ENCODE data around the gene OR2L8. TPM values are rescaled to one million over a fixed set of nuclear protein-coding genes. Genes with fewer than 3 reads are reported as not detected.
"Not testable (repeated sequence)": the region's sequence is repeated elsewhere in the genome, so short reads cannot be mapped to it uniquely, and the experiment has no call there.

OR2L8 gene
- total RNA-seq, 1 experiment from 2014 or later, result not detected

GRCh38 chr1:247936415-247936814 lies 12.2 kb upstream of the OR2L8 start:
- intact Hi-C loops (cut with micrococcal nuclease; ENCODE audit: unreplicated experiment), result no loop called here
- CTCF ChIA-PET, result no interaction called here
- POLR2A ChIA-PET, result no interaction called here

GRCh38 chr1:247936965-247937734 lies 11.5 kb upstream of the OR2L8 start:
- BruUV-seq (replicated peaks); intact Hi-C loops (cut with micrococcal nuclease; ENCODE audit: unreplicated experiment): not testable (repeated sequence)

More at GRCh38 chr1:247936415-247936814, 12.2 kb upstream of the OR2L8 start:
- TF ChIP-seq TCF7L2 (IDR thresholded peaks at IDR 0.05; ENCODE audit: low read depth, low read length) (no peak), SIN3A (IDR thresholded peaks at IDR 0.05; ENCODE audit: borderline replicate concordance, insufficient read depth, low read depth, low read length) (no peak), REST (IDR thresholded peaks at IDR 0.05; ENCODE audit: insufficient read depth in 1 of 2, low read depth in 2 of 2, low read length in 1 of 2) (no peak), CTCF (IDR thresholded peaks at IDR 0.05) (no peak), POLR2AphosphoS5 (IDR thresholded peaks at IDR 0.05; ENCODE audit: low read depth, low read length) (no peak)
- ATAC-seq, result no peak
- Histone ChIP-seq H3K27me3 (ENCODE audit: control insufficient read depth, insufficient read depth, low read length) (no peaks in the 10 kb centered on the region), H3K36me3 (ENCODE audit: control insufficient read depth, insufficient read depth, low read length) (no peaks in the 10 kb centered on the region), H3K4me1 (ENCODE audit: control insufficient read depth, insufficient read depth, low read length) (no peaks in the 10 kb centered on the region), H3K27ac (ENCODE audit: low read length) (no peak overlapping the region), H3K4me3 (ENCODE audit: low read depth in 2 of 2, low read length in 2 of 2) (no peak overlapping the region), H3K9me3 (ENCODE audit: control insufficient read depth, insufficient read depth, low read depth, low read length) (0 out of 2 replicates have a peak, but pooled peaks cover 3% of the 10 kb centered on the region)
- in situ Hi-C loops (cut with HindIII; ENCODE audit: low pct_unique_long_range_greater_than_20kb, low sequenced_read_pairs), result no loop called here
- DNase-seq (ENCODE audit: low read depth, low spot score), result no peak
- BruUV-seq (replicated peaks), result no TSS peak

More at GRCh38 chr1:247936965-247937734, 11.5 kb upstream of the OR2L8 start:
- POLR2A ChIA-PET; H3K27ac ChIP-seq (ENCODE audit: low read length); H3K27me3 ChIP-seq (ENCODE audit: control insufficient read depth, insufficient read depth, low read length); H3K36me3 ChIP-seq (ENCODE audit: control insufficient read depth, insufficient read depth, low read length); in situ Hi-C loops (cut with HindIII; ENCODE audit: low pct_unique_long_range_greater_than_20kb, low sequenced_read_pairs); H3K9me3 ChIP-seq (ENCODE audit: control insufficient read depth, insufficient read depth, low read depth, low read length); H3K4me1 ChIP-seq (ENCODE audit: control insufficient read depth, insufficient read depth, low read length); CTCF ChIA-PET: not testable (repeated sequence)
- peak overlapping the region in 1 of 2 experiments; percentile 13; a peak in 1 of 4 replicates for H3K4me3 ChIP-seq (ENCODE audit: low read depth in 2 of 2, low read length in 2 of 2)
- peak; percentile 7 for DNase-seq (ENCODE audit: low read depth, low spot score)
- peak; percentile 70 for TF ChIP-seq CTCF (IDR thresholded peaks at IDR 0.05)
- ATAC-seq, result 0 out of 2 replicates have a peak, but pooled peaks have one; percentile 30
